Mesendoderm (in vitro differentiated cells): ENCODE data around the gene SRGAP3.

Experiments used
- DNase-seq: peaks from one replicate; pipeline ENCODE4 v3.0.0; 2013
- H2AK5ac ChIP-seq: 2 replicates; pipeline ENCODE4 v1.6.1; 2013; ENCODE audit warnings: low read length, inconsistent platforms
- H2BK120ac ChIP-seq: 2 replicates; pipeline ENCODE4 v1.6.1; 2013; ENCODE audit warnings: low read depth, mild to moderate bottlenecking, low read length, moderate library complexity, mixed read lengths
- H2BK15ac ChIP-seq: replicated peaks from 2 replicates; pipeline ENCODE4 v1.6.1; 2013; ENCODE audit warnings: low read depth, mild to moderate bottlenecking, moderate library complexity
- H2BK5ac ChIP-seq: 2 replicates; pipeline ENCODE4 v1.6.1; 2013; ENCODE audit warnings: low read length, inconsistent platforms
- H3K18ac ChIP-seq: 2 replicates; pipeline ENCODE4 v1.6.1; 2013; ENCODE audit warnings: mild to moderate bottlenecking, low read length, mixed read lengths
- H3K23ac ChIP-seq: one replicate; pipeline ENCODE4 v1.6.1; 2013; ENCODE audit warnings: low read length
- H3K27ac ChIP-seq: 2 replicates; pipeline ENCODE4 v1.5.1; 2013; ENCODE audit warnings: low read depth, mild to moderate bottlenecking, inconsistent platforms, low read length, moderate library complexity
- H3K27me3 ChIP-seq: 2 replicates; pipeline ENCODE4 v1.6.1; 2013; ENCODE audit warnings: low read length, control low read depth, mild to moderate bottlenecking, inconsistent platforms; ENCODE audit not compliant: insufficient read depth, poor library complexity
- H3K36me3 ChIP-seq: 2 replicates; pipeline ENCODE4 v1.6.1; 2013; ENCODE audit warnings: low read length, inconsistent platforms; ENCODE audit not compliant: control insufficient read depth, insufficient read depth
- H3K4ac ChIP-seq: one replicate; pipeline ENCODE4 v1.6.1; 2013; ENCODE audit warnings: low read depth, mild to moderate bottlenecking, low read length, moderate library complexity
- H3K4me1 ChIP-seq: 2 replicates; pipeline ENCODE4 v1.6.1; 2013; ENCODE audit warnings: low read depth, low read length, inconsistent platforms; ENCODE audit not compliant: control insufficient read depth
- H3K4me2 ChIP-seq: 2 replicates; pipeline ENCODE4 v1.6.1; 2013; ENCODE audit warnings: low read length
- H3K4me3 ChIP-seq: 2 replicates; pipeline ENCODE4 v1.5.1; 2013; ENCODE audit warnings: mild to moderate bottlenecking, low read length
- H3K56ac ChIP-seq: one replicate; pipeline ENCODE4 v1.6.1; 2013; ENCODE audit warnings: low read length
- H3K79me1 ChIP-seq: 2 replicates; pipeline ENCODE4 v1.6.1; 2013; ENCODE audit warnings: low read length, inconsistent platforms
- H3K79me2 ChIP-seq: 2 replicates; pipeline ENCODE4 v1.6.1; 2013; ENCODE audit warnings: mild to moderate bottlenecking, low read length; ENCODE audit not compliant: control insufficient read depth, insufficient read depth
- H3K9ac ChIP-seq: 2 replicates; pipeline ENCODE4 v1.6.1; 2013; ENCODE audit warnings: low read length, inconsistent platforms
- H4K5ac ChIP-seq: one replicate; pipeline ENCODE4 v1.6.1; 2013; ENCODE audit warnings: low read length
- H4K8ac ChIP-seq: one replicate; pipeline ENCODE4 v1.6.1; 2013; ENCODE audit warnings: low read depth, mild to moderate bottlenecking, control low read depth, low read length, moderate library complexity
- WGBS: extraction: QIAGEN DNeasy Blood & Tissue Kit; methylation state at CpG from one replicate; pipeline ENCODE4 v1.1.7; 2013; ENCODE audit warnings: low lambda C conversion rate, missing lambda C conversion rate; ENCODE audit not compliant: insufficient coverage; ENCODE audit errors: extremely low coverage; 5-methylcytosine and 5-hydroxymethylcytosine counted together

Gene SRGAP3

DNA sequence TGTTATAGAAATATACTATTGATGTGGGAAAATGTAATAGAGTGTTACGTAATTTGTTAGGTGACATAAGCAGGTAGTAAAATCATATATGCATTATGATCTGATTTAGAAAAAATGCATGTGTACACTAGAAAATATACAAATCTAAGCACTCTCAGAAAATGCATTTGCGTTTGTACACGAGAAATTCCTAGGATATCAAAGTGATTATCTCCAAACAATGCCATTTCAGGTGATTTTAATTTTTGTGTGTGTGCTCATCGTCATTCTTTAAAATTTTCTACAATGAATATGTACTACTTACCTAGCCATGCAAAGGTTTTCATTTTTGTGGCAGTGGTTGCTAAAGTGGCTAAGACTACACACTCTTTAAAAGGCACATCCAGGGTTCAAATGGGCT lies 145.3 kb downstream of the SRGAP3 start:
- Histone ChIP-seq H3K27me3 (no peaks in the 10 kb centered on the region), H3K79me2 (no peaks in the 10 kb centered on the region), H2BK120ac (no peak overlapping the region), H3K4me3 (no peak overlapping the region), H3K4me1 (peaks cover 2% of the 10 kb centered on the region), H4K5ac (no peak overlapping the region), H3K36me3 (no peaks in the 10 kb centered on the region), H4K8ac (no peak overlapping the region), H3K23ac (no peak overlapping the region), H3K4me2 (no peak overlapping the region), H2AK5ac (no peak overlapping the region), H3K79me1 (no peaks in the 10 kb centered on the region), H3K4ac (no peak overlapping the region), H2BK15ac (no peak overlapping the region), H3K56ac (no peak overlapping the region), H3K9ac (no peak overlapping the region), H3K27ac (no peak overlapping the region), H2BK5ac (no peak overlapping the region), H3K18ac (no peak overlapping the region)
- WGBS = 100% methylated on average over 1 of the region's 4 CpGs
- DNase-seq = no peak

DNA sequence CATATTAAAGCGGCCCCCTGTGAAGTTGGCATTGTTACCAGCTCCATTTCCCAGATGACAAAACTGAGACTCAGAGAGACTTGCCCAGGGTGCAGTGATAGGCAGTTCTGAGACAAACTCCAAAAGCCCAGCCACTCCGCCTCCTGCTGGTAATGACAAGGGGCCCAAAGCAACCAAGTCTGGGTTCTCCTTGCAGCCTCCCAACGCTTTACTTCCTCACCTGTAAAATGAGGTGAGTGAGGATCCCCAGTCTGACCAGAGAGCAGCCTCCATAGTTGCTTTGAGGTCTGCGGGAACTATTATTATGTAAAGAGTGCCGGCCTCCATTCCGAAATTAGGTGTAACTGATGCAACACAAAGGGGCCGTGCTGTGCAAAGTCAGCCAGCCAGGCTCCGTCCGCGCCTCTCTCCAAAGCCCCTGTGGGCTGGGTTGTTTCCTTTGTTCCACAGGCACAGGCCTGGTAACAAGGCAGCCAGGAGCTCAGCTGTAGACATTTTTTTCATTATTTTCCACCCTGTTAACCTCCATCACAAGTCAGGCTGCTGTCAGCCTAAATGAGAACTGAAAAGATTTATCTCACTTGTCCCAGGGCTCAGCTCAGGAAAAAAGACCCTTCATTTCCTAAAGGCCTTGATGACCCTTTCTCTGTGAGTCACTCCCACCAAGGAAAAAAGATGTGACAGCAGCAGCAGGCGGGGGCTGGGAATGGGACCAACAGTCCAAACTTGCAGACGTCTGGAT lies 147.0 kb downstream of the SRGAP3 start:
- Histone ChIP-seq H2BK120ac (no peak overlapping the region), H3K79me1 (no peaks in the 10 kb centered on the region), H4K5ac (no peak overlapping the region), H3K79me2 (no peaks in the 10 kb centered on the region), H3K4me3 (no peak overlapping the region), H3K4me1 (peaks cover 2% of the 10 kb centered on the region), H3K9ac (no peak overlapping the region), H3K4ac (no peak overlapping the region), H3K56ac (peak overlapping the region; percentile 25), H3K27me3 (no peaks in the 10 kb centered on the region), H3K4me2 (no peak overlapping the region), H3K36me3 (no peaks in the 10 kb centered on the region), H3K18ac (no peak overlapping the region), H4K8ac (no peak overlapping the region), H2BK15ac (no peak overlapping the region), H3K27ac (no peak overlapping the region), H2AK5ac (no peak overlapping the region), H2BK5ac (no peak overlapping the region), H3K23ac (no peak overlapping the region)
- peak; percentile 66 for DNase-seq
- no CpG with 5 or more reads among the region's 12 CpGs for WGBS

DNA sequence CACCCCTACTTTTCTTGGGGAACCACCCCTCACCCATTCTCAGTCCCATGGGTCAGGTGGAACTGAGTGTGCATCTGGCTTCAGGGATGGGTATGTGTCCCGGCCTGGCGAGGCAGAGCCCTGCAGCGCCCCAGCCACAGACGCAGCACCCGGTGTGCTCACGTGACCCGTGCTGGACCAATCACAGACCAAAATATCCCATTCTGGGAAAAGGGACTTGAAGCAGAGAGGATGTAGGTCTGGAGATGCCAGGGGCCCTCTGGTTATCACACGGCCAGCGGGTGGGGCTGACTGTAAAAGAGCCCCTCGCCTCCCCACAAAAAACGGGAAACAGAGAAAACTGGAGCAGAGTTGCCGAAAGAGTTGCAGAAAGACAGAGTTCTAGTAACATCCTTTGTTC lies 148.2 kb downstream of the SRGAP3 start:
- Histone ChIP-seq H4K5ac (no peak overlapping the region), H3K18ac (no peak overlapping the region), H2BK120ac (no peak overlapping the region), H3K56ac (no peak overlapping the region), H3K23ac (no peak overlapping the region), H3K4me1 (peaks cover 2% of the 10 kb centered on the region), H3K4me3 (no peak overlapping the region), H3K79me1 (no peaks in the 10 kb centered on the region), H3K36me3 (no peaks in the 10 kb centered on the region), H3K9ac (no peak overlapping the region), H3K27ac (no peak overlapping the region), H3K27me3 (no peaks in the 10 kb centered on the region), H2BK15ac (no peak overlapping the region), H2BK5ac (no peak overlapping the region), H3K4me2 (no peak overlapping the region), H4K8ac (no peak overlapping the region), H3K79me2 (no peaks in the 10 kb centered on the region), H2AK5ac (no peak overlapping the region), H3K4ac (no peak overlapping the region)
- WGBS = no CpG with 5 or more reads among the region's 12 CpGs
- DNase-seq = peak; percentile 74

- no peak overlapping the region for H3K18ac ChIP-seq
- H3K36me3 ChIP-seq = no peaks in the 10 kb centered on the region
- H3K4ac ChIP-seq = no peak overlapping the region
- H3K79me1 ChIP-seq = no peaks in the 10 kb centered on the region
- H2BK120ac ChIP-seq = no peak overlapping the region
- H3K4me1 ChIP-seq = peaks cover under 1% of the 10 kb centered on the region
- no peak for DNase-seq
- no peak overlapping the region for H3K4me3 ChIP-seq
- H3K9ac ChIP-seq = no peak overlapping the region
- no peak overlapping the region for H3K56ac ChIP-seq
- H2BK5ac ChIP-seq = no peak overlapping the region
- no peak overlapping the region for H2AK5ac ChIP-seq
- WGBS = no CpG with 5 or more reads among the region's 5 CpGs
- H4K8ac ChIP-seq = no peak overlapping the region
- H3K23ac ChIP-seq = no peak overlapping the region
- H4K5ac ChIP-seq = no peak overlapping the region
- no peaks in the 10 kb centered on the region for H3K27me3 ChIP-seq
- no peaks in the 10 kb centered on the region for H3K79me2 ChIP-seq
- H3K4me2 ChIP-seq = no peak overlapping the region
- H2BK15ac ChIP-seq = no peak overlapping the region
- H3K27ac ChIP-seq = no peak overlapping the region
Measured at GRCh38 chr3:9100513-9100894, 148.9 kb downstream of the SRGAP3 start.

DNA sequence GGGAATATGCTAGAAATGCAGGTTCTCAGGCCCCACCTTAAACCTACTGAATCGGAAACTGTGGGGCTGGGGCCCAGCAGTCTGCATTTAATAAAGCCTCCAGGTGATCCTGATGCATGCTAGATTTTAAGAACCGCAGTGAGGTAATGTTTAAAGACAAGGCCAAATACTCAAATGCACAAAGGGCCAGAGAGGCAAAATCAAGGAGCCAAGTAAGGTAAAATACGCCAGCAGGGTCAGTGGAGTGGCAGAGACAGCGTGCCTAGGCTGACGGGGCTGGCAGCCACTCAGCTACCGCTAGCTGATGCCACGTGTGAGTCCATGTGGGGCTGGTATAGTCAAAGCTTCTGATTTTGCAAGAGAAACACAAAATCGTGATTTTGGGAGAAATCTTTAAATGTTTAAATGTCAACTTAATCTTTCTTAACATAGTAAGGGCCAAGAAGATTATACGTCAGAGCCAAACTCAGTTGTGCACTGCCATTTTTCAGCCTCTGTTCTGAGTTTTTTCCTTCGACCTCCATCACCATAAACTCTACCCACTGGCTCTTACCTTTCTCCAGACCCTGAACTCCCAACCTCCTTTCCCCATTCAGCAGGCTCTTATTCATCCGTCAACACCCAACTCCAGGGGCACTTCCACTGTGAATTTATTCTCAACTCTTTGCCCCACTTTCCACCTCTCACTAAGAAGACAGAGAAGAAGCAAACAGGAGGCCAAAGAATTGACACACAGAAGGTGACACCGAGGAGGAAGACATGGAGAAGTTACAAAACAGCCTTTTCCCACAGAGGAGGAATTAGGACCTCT lies 149.5 kb downstream of the SRGAP3 start:
- Histone ChIP-seq H3K4me2 (no peak overlapping the region), H3K79me2 (no peaks in the 10 kb centered on the region), H3K23ac (no peak overlapping the region), H2BK15ac (no peak overlapping the region), H2AK5ac (no peak overlapping the region), H4K5ac (no peak overlapping the region), H3K79me1 (no peaks in the 10 kb centered on the region), H3K56ac (no peak overlapping the region), H3K27ac (no peak overlapping the region), H3K4ac (no peak overlapping the region), H2BK120ac (no peak overlapping the region), H3K27me3 (no peaks in the 10 kb centered on the region), H2BK5ac (no peak overlapping the region), H3K9ac (no peak overlapping the region), H3K4me1 (no peaks in the 10 kb centered on the region), H3K4me3 (no peak overlapping the region), H4K8ac (no peak overlapping the region), H3K36me3 (no peaks in the 10 kb centered on the region), H3K18ac (no peak overlapping the region)
- DNase-seq = no peak
- WGBS = no CpG with 5 or more reads among the region's 12 CpGs
